HepG2 (cell line): Measurements from ENCODE around the gene APLP1. TPM values are rescaled to one million over a fixed set of nuclear protein-coding genes. Genes with fewer than 3 reads are reported as not detected.

ENCODE experiments used
- ATAC-seq: fragments of 200-7000 bp; cut with Tn5 transposase; 3 replicates; pipeline ENCODE4 v1.9.1; 2020; ENCODE audit warnings: mild to moderate bottlenecking, moderate library complexity
- BruUV-seq: library from RNA; stranded (reverse); fragments of 400-500 nt; replicated peaks from 2 replicates; lab custom pipeline; 2021; lab: Mats Ljungman, UMichigan
- CTCF ChIA-PET: fragments of 300-600 bp; formaldehyde crosslinking; extraction: SDS; loops from one replicate; lab custom pipeline; 2021; ENCODE audit warnings: low total read pairs, inconsistent platforms, low intra/inter-chr PET ratio; lab: Yijun Ruan, JAX
- POLR2A ChIA-PET: fragments of 350-600 bp; sonication (Branson Sonifier 250); formaldehyde crosslinking; loops from one replicate; lab custom pipeline; 2020; ENCODE audit warnings: antibody characterized with exemption, inconsistent platforms; lab: Yijun Ruan, JAX
- DNase-seq: peaks from one replicate; pipeline ENCODE4 v3.0.0-alpha.2; 2015; ENCODE audit warnings: low spot score
- FAIRE-seq: peaks from 3 replicates; lab custom pipeline; 2011; peaks lifted over from hg19 to GRCh38; lab: Jason Lieb, UNC
- H2AFZ ChIP-seq: one replicate; pipeline ENCODE4 v1.6.1; 2011; ENCODE audit warnings: low read length, inconsistent platforms
- H3K27ac ChIP-seq: fragments of 300-600 bp; 3 replicates; pipeline ENCODE4 v1.8.0; 2011; ENCODE audit warnings: mixed run types, mild to moderate bottlenecking, mixed read lengths, low read length, inconsistent platforms; ENCODE audit not compliant: insufficient read depth; ENCODE audit errors: extremely low read length
- H3K27me3 ChIP-seq, 2 experiments: fragments of 200-600 bp in 1 of 2; 2 replicates in 1 of 2; 3 replicates in 1 of 2; pipeline versions ENCODE4 v1.6.0 to v1.8.0; 2011; ENCODE audit warnings: low read length in 2 of 2, mild to moderate bottlenecking in 2 of 2, moderate library complexity in 2 of 2, inconsistent platforms in 1 of 2; ENCODE audit not compliant: insufficient read depth in 2 of 2, control insufficient read depth in 1 of 2
- H3K36me3 ChIP-seq, 2 experiments: fragments of 200-600 bp in 1 of 2; replicated peaks in 1 of 2; 2 replicates in 1 of 2; 3 replicates in 1 of 2; pipeline versions ENCODE4 v1.5.1 to v1.8.0; 2011; ENCODE audit warnings: low read length in 2 of 2, inconsistent platforms in 1 of 2; ENCODE audit not compliant: insufficient read depth in 2 of 2, control insufficient read depth in 1 of 2
- H3K4me1 ChIP-seq: 2 replicates; pipeline ENCODE4 v1.5.1; 2012; ENCODE audit warnings: low read length, inconsistent platforms; ENCODE audit not compliant: insufficient read depth
- H3K4me2 ChIP-seq: 2 replicates; pipeline ENCODE4 v1.6.0; 2011; ENCODE audit warnings: low read depth, low read length, inconsistent platforms
- H3K4me3 ChIP-seq, 3 experiments: fragments of 200-600 bp in 1 of 3; sonication (generic), shearing (Covaris generic) in 1 of 3; replicated peaks in 1 of 3; 2 replicates each; pipeline ENCODE4 v1.5.1; 2011 to 2016; ENCODE audit warnings: low read length in 3 of 3, inconsistent platforms in 2 of 3, low read depth in 2 of 3, mild to moderate bottlenecking in 2 of 3, control low read depth in 1 of 3, mixed read lengths in 1 of 3; ENCODE audit not compliant: insufficient read depth in 1 of 3
- H3K79me2 ChIP-seq: one replicate; pipeline ENCODE4 v1.6.1; 2011; ENCODE audit warnings: low read length, inconsistent platforms; ENCODE audit not compliant: insufficient read depth
- H3K9ac ChIP-seq: 2 replicates; pipeline ENCODE4 v1.6.0; 2011; ENCODE audit warnings: mild to moderate bottlenecking, low read depth, low read length, inconsistent platforms; ENCODE audit not compliant: insufficient read depth
- H3K9me3 ChIP-seq: 2 replicates; pipeline ENCODE4 v1.5.1; 2012; ENCODE audit warnings: mild to moderate bottlenecking, low read length
- H4K20me1 ChIP-seq: 2 replicates; pipeline ENCODE4 v1.6.0; 2011; ENCODE audit warnings: inconsistent platforms, mild to moderate bottlenecking, low read length, moderate library complexity; ENCODE audit not compliant: insufficient read depth
- DDIT3 ChIP-seq: sonication (generic); formaldehyde crosslinking; IDR thresholded peaks from 2 replicates; pipeline ENCODE4 v1.4.0; 2020; ENCODE audit warnings: mild to moderate bottlenecking, missing genetic modification reagents
- GMEB2 ChIP-seq: IDR thresholded peaks from 2 replicates; pipeline ENCODE4 v1.6.1; 2016; ENCODE audit warnings: missing biosample characterization, missing genetic modification reagents, low read depth
- HNF1A ChIP-seq, 2 experiments: sonication (generic) in 1 of 2; formaldehyde crosslinking in 1 of 2; IDR thresholded peaks; 2 replicates each; pipeline versions ENCODE4 v1.4.0 to v1.6.1; 2016 to 2020; ENCODE audit warnings: borderline replicate concordance in 1 of 2, low read depth in 1 of 2, mild to moderate bottlenecking in 1 of 2, missing genetic modification reagents in 1 of 2
- MAF1 ChIP-seq: sonication (generic); formaldehyde crosslinking; IDR thresholded peaks from 2 replicates; pipeline ENCODE4 v1.5.0; 2020; ENCODE audit warnings: missing genetic modification reagents, borderline replicate concordance
- POLR2G ChIP-seq: fragments of 200-400 bp; formaldehyde crosslinking; IDR thresholded peaks from 2 replicates; pipeline ENCODE4 v1.6.1; 2018; ENCODE audit warnings: mild to moderate bottlenecking, low read depth, low read length, moderate library complexity
- RCOR2 ChIP-seq: IDR thresholded peaks from 2 replicates; pipeline ENCODE4 v1.6.1; 2016; ENCODE audit warnings: missing biosample characterization, missing genetic modification reagents
- SAP130 ChIP-seq: IDR thresholded peaks from 2 replicates; pipeline ENCODE4 v1.6.1; 2016; ENCODE audit warnings: low read depth
- STAG1 ChIP-seq: sonication (generic); formaldehyde crosslinking; IDR thresholded peaks from 2 replicates; pipeline ENCODE4 v1.4.0; 2020; ENCODE audit warnings: missing genetic modification reagents
- ZBTB33 ChIP-seq: sonication (generic); formaldehyde crosslinking; IDR thresholded peaks from 2 replicates; pipeline ENCODE4 v1.4.0; 2020; ENCODE audit warnings: missing genetic modification reagents
- ZNF33B ChIP-seq: sonication (generic); formaldehyde crosslinking; IDR thresholded peaks from 2 replicates; pipeline ENCODE4 v1.5.1; 2020; ENCODE audit warnings: mild to moderate bottlenecking, missing genetic modification reagents
- ZNF670 ChIP-seq: sonication (generic); formaldehyde crosslinking; IDR thresholded peaks from 2 replicates; pipeline ENCODE4 v1.8.0; 2022; ENCODE audit warnings: mild to moderate bottlenecking, missing genetic modification reagents, borderline replicate concordance
- WGBS: methylation state at CpG from one replicate; pipeline ENCODE4 v1.1.6; 2017; ENCODE audit warnings: low lambda C conversion rate; 5-methylcytosine and 5-hydroxymethylcytosine counted together
- in situ Hi-C: cut with HindIII; loops from 2 replicates; pipeline ENCODE4 v1.10.0; 2017; ENCODE audit warnings: low pct_unique_long_range_greater_than_20kb; ENCODE audit not compliant: extremely low pct_ligation_motif_present
- intact Hi-C: fragments of 100-400 bp; cut with micrococcal nuclease; formaldehyde crosslinking; loops from one replicate; pipeline ENCODE4 v1.10.0; 2022; ENCODE audit not compliant: unreplicated experiment
- polyA plus RNA-seq, 8 experiments: library from polyadenylated mRNA; depleted of rRNA in 3 of 8; stranded (reverse) in 7 of 8; unstranded in 1 of 8; fragments of >200 nt; fragmentation: Illumina TruSeq in 4 of 8; extraction: Trizol in 4 of 8; gene quantifications; 2 replicates each; pipeline versions ENCODE4 v1.2.1 to v1.2.3, GENCODE V29; 2011 to 2016; ENCODE audit warnings: low read depth in 4 of 8, missing spikeins in 1 of 8, mixed read lengths in 1 of 8; ENCODE audit not compliant: insufficient read depth in 1 of 8
- total RNA-seq, 5 experiments: library from RNA; depleted of rRNA; stranded (reverse); fragments of >200 nt; fragmentation: Illumina TruSeq; extraction: Trizol; gene quantifications; 2 replicates each; pipeline ENCODE4 v1.2.3, GENCODE V29; 2016; ENCODE audit warnings: low read depth in 1 of 5

The APLP1 gene
- total and polyA plus RNA-seq, 2 of the 13 experiments (the other 11 are each of a cell fraction or from before 2014, with no cell fraction given): 2.0 to 2.9 TPM

GRCh38 chr19:35913589-35913988 lies 45.2 kb downstream of the APLP1 start:
- TF ChIP-seq ZNF33B (CRISPR knock-in tag): no peak
- no peak for TF ChIP-seq POLR2G
- TF ChIP-seq RCOR2: no peak
- intact Hi-C loops (no loop called here), in situ Hi-C loops (no loop called here)
- ChIA-PET POLR2A (no interaction called here), CTCF (no interaction called here)
- WGBS: 27% methylated on average over 7 of the region's 7 CpGs
- Histone ChIP-seq H3K4me3 (no peak overlapping the region), H3K36me3 (no peaks in the 10 kb centered on the region), H3K9me3 (no peaks in the 10 kb centered on the region), H2AFZ (no peak overlapping the region), H3K4me2 (no peak overlapping the region), H3K4me1 (peaks cover 3% of the 10 kb centered on the region; the same call in 1 of the 2 replicates), H3K79me2 (no peaks in the 10 kb centered on the region), H3K27me3 (no peaks in the 10 kb centered on the region), H4K20me1 (no peaks in the 10 kb centered on the region), H3K9ac (no peak overlapping the region), H3K27ac (no peak overlapping the region)
- no TSS peak for BruUV-seq
- FAIRE-seq (no peak), ATAC-seq (no peak), DNase-seq (no peak)

GRCh38 chr19:35915443-35915842 lies 47.1 kb downstream of the APLP1 start:
- no peaks in the 10 kb centered on the region for H3K79me2 ChIP-seq
- ChIA-PET CTCF (no interaction called here), POLR2A (no interaction called here)
- no peak overlapping the region for H3K4me3 ChIP-seq
- H3K4me2 ChIP-seq: no peak overlapping the region
- peaks cover 9% of the 10 kb centered on the region for H3K4me1 ChIP-seq
- no peaks in the 10 kb centered on the region for H3K9me3 ChIP-seq
- WGBS: 3% methylated on average over 3 of the region's 3 CpGs
- no peaks in the 10 kb centered on the region for H3K27me3 ChIP-seq
- intact Hi-C loops (no loop called here), in situ Hi-C loops (no loop called here)
- no peak overlapping the region for H3K27ac ChIP-seq
- ATAC-seq (no peak), FAIRE-seq (no peak), DNase-seq (no peak)
- no peak overlapping the region for H2AFZ ChIP-seq
- no peaks in the 10 kb centered on the region for H4K20me1 ChIP-seq
- no TSS peak for BruUV-seq
- H3K36me3 ChIP-seq: no peaks in the 10 kb centered on the region
- no peak overlapping the region for H3K9ac ChIP-seq
- TF ChIP-seq SAP130 (CRISPR knock-in tag) (no peak), STAG1 (no peak), ZBTB33 (CRISPR knock-in tag) (no peak), ZNF670 (CRISPR knock-in tag) (no peak), MAF1 (CRISPR knock-in tag) (no peak), DDIT3 (CRISPR knock-in tag) (no peak), GMEB2 (CRISPR knock-in tag) (no peak), HNF1A (IDR thresholded peaks at IDR 0.05; ENCODE audit: low read depth) (no peak), HNF1A (CRISPR knock-in tag; IDR thresholded peaks at IDR 0.05; ENCODE audit: borderline replicate concordance) (no peak)
